H9 (cell line): ENCODE results near the gene A4GNT. TPM values are rescaled to one million over a fixed set of nuclear protein-coding genes. Genes with fewer than 3 reads are reported as not detected.

Source experiments
- DNase-seq: peaks from one replicate; pipeline ENCODE4 v3.0.0-alpha.2; 2017
- H2AFZ ChIP-seq: one replicate; pipeline ENCODE4 v1.6.1; 2013; ENCODE audit warnings: mild to moderate bottlenecking, low read length, control low read depth, moderate library complexity
- H2AK5ac ChIP-seq: 2 replicates; pipeline ENCODE4 v1.6.1; 2013; ENCODE audit warnings: low read length, control low read depth, mixed read lengths; ENCODE audit not compliant: insufficient read length
- H2BK120ac ChIP-seq: one replicate; pipeline ENCODE4 v1.6.1; 2013; ENCODE audit warnings: low read depth, mild to moderate bottlenecking, low read length, control low read depth, inconsistent platforms; ENCODE audit not compliant: poor library complexity, severe bottlenecking
- H2BK12ac ChIP-seq: 2 replicates; pipeline ENCODE4 v1.6.1; 2013; ENCODE audit warnings: low read length, control low read depth, mixed read lengths, low read depth; ENCODE audit not compliant: insufficient read length
- H2BK15ac ChIP-seq: 2 replicates; pipeline ENCODE4 v1.6.1; 2013; ENCODE audit warnings: low read depth, low read length, control low read depth
- H2BK20ac ChIP-seq: one replicate; pipeline ENCODE4 v1.6.1; 2013; ENCODE audit warnings: low read depth, mild to moderate bottlenecking, low read length, control low read depth, inconsistent platforms; ENCODE audit not compliant: poor library complexity, severe bottlenecking
- H2BK5ac ChIP-seq: 2 replicates; pipeline ENCODE4 v1.6.1; 2013; ENCODE audit warnings: low read length, control low read depth, mixed read lengths; ENCODE audit not compliant: insufficient read length
- H3K14ac ChIP-seq: 2 replicates; pipeline ENCODE4 v1.6.1; 2013; ENCODE audit warnings: low read length, control low read depth; ENCODE audit not compliant: insufficient read depth
- H3K18ac ChIP-seq: 2 replicates; pipeline ENCODE4 v1.6.1; 2013; ENCODE audit warnings: low read depth, mild to moderate bottlenecking, mixed read lengths, low read length, control low read depth; ENCODE audit not compliant: insufficient read length
- H3K23ac ChIP-seq: 2 replicates; pipeline ENCODE4 v1.6.1; 2013; ENCODE audit warnings: low read length, control low read depth, mixed read lengths, low read depth; ENCODE audit not compliant: insufficient read length
- H3K23me2 ChIP-seq: 2 replicates; pipeline ENCODE4 v1.6.1; 2013; ENCODE audit warnings: low read depth, mild to moderate bottlenecking, mixed read lengths, low read length, control low read depth; ENCODE audit not compliant: insufficient read length, poor library complexity, severe bottlenecking
- H3K27ac ChIP-seq: 2 replicates; pipeline ENCODE4 v1.5.1; 2013; ENCODE audit warnings: low read length, control low read depth, mixed read lengths, low read depth; ENCODE audit not compliant: insufficient read length
- H3K27me3 ChIP-seq: 2 replicates; pipeline ENCODE4 v1.6.1; 2013; ENCODE audit warnings: low read length, control low read depth, inconsistent platforms; ENCODE audit not compliant: insufficient read depth
- H3K4ac ChIP-seq: 2 replicates; pipeline ENCODE4 v1.6.1; 2013; ENCODE audit warnings: low read depth, mild to moderate bottlenecking, control low read depth, inconsistent platforms, low read length, moderate library complexity
- H3K4me1 ChIP-seq: 2 replicates; pipeline ENCODE4 v1.6.1; 2013; ENCODE audit warnings: low read length, control low read depth, inconsistent platforms; ENCODE audit not compliant: insufficient read depth
- H3K4me2 ChIP-seq: 2 replicates; pipeline ENCODE4 v1.6.1; 2013; ENCODE audit warnings: low read length, control low read depth, mixed read lengths; ENCODE audit not compliant: insufficient read length, insufficient read depth
- H3K56ac ChIP-seq: 2 replicates; pipeline ENCODE4 v1.6.1; 2013; ENCODE audit warnings: low read depth, mild to moderate bottlenecking, mixed read lengths, low read length, control low read depth; ENCODE audit not compliant: insufficient read length
- H3K79me1 ChIP-seq: 2 replicates; pipeline ENCODE4 v1.6.1; 2013; ENCODE audit warnings: low read depth, mild to moderate bottlenecking, moderate library complexity, low read length, control low read depth, inconsistent platforms; ENCODE audit not compliant: insufficient read depth, poor library complexity, severe bottlenecking
- H3K79me2 ChIP-seq: 2 replicates; pipeline ENCODE4 v1.6.1; 2013; ENCODE audit warnings: low read length, control low read depth, inconsistent platforms; ENCODE audit not compliant: insufficient read depth
- H3K9ac ChIP-seq: 2 replicates; pipeline ENCODE4 v1.6.1; 2013; ENCODE audit warnings: low read length, control low read depth, mixed read lengths; ENCODE audit not compliant: insufficient read length; ENCODE audit errors: extremely low read depth
- H3K9me3 ChIP-seq: one replicate; pipeline ENCODE4 v1.6.1; 2013; ENCODE audit warnings: low read depth, low read length, inconsistent platforms; ENCODE audit not compliant: control insufficient read depth
- H3T11ph ChIP-seq: one replicate; pipeline ENCODE4 v1.6.1; 2013; ENCODE audit warnings: mild to moderate bottlenecking, low read length, control low read depth, inconsistent platforms
- H4K20me1 ChIP-seq: one replicate; pipeline ENCODE4 v1.6.1; 2013; ENCODE audit not compliant: control insufficient read depth, insufficient read length, insufficient read depth
- H4K5ac ChIP-seq: 2 replicates; pipeline ENCODE4 v1.6.1; 2013; ENCODE audit warnings: low read depth, mild to moderate bottlenecking, mixed read lengths, low read length, control low read depth; ENCODE audit not compliant: insufficient read length
- H4K8ac ChIP-seq: replicated peaks from 2 replicates; pipeline ENCODE4 v1.6.1; 2013; ENCODE audit warnings: low read length, control low read depth, mixed read lengths, low read depth; ENCODE audit not compliant: insufficient read length
- H4K91ac ChIP-seq: 2 replicates; pipeline ENCODE4 v1.6.1; 2013; ENCODE audit warnings: low read depth, mild to moderate bottlenecking, moderate library complexity, mixed read lengths, low read length, control low read depth; ENCODE audit not compliant: insufficient read length
- H3K27ac Mint-ChIP-seq, 3 experiments: 2 replicates in 2 of 3; 3 replicates in 1 of 3; pipeline ENCODE4 v1.8.0; 2020 to 2021; ENCODE audit warnings: mixed read lengths in 3 of 3, mild to moderate bottlenecking in 1 of 3, moderate library complexity in 1 of 3
- H3K27me3 Mint-ChIP-seq: 2 replicates; pipeline ENCODE4 v1.8.0; 2021; ENCODE audit warnings: low read depth, mild to moderate bottlenecking, moderate library complexity, mixed read lengths
- H3K36me3 Mint-ChIP-seq, 3 experiments: 2 replicates in 2 of 3; 3 replicates in 1 of 3; pipeline ENCODE4 v1.8.0; 2020 to 2021; ENCODE audit warnings: low read depth in 3 of 3, mixed read lengths in 3 of 3; ENCODE audit not compliant: insufficient read depth in 1 of 3
- H3K4me1 Mint-ChIP-seq, 2 experiments: 2 replicates each; pipeline ENCODE4 v1.8.0; 2020; ENCODE audit warnings: mixed read lengths in 2 of 2
- H3K4me3 Mint-ChIP-seq, 2 experiments: 2 replicates in 1 of 2; 3 replicates in 1 of 2; pipeline ENCODE4 v1.8.0; 2020 to 2021; ENCODE audit warnings: mild to moderate bottlenecking in 2 of 2, mixed read lengths in 2 of 2, moderate library complexity in 1 of 2
- H3K9me3 Mint-ChIP-seq, 2 experiments: 2 replicates in 1 of 2; 3 replicates in 1 of 2; pipeline ENCODE4 v1.8.0; 2020; ENCODE audit warnings: mild to moderate bottlenecking in 2 of 2, mixed read lengths in 2 of 2, moderate library complexity in 1 of 2
- CTCF ChIP-seq: fragments of 200-600 bp; sonication (generic); conservative IDR thresholded peaks from 3 replicates; pipeline ENCODE4 v1.8.0; 2021; ENCODE audit warnings: antibody characterized with exemption, mild to moderate bottlenecking
- whole genome bisulfite sequencing: extraction: QIAGEN DNeasy Blood & Tissue Kit; methylation state at CpG from one replicate; pipeline ENCODE4 v1.1.7; 2013; ENCODE audit warnings: missing lambda C conversion rate, low lambda C conversion rate, mixed read lengths; ENCODE audit not compliant: insufficient read length; ENCODE audit errors: extremely low coverage; 5-methylcytosine and 5-hydroxymethylcytosine counted together
- total RNA-seq: library from RNA; stranded (reverse); gene quantifications from 2 replicates; pipeline ENCODE4 v1.2.1, GENCODE V29; 2021

The A4GNT gene
- total RNA-seq, 1 experiment from 2014 or later, result not detected

- H3K9me3 Mint-ChIP-seq, result no peaks in the 10 kb centered on the region
- no peak overlapping the region for H3K27ac ChIP-seq
- no peaks in the 10 kb centered on the region for H3K27me3 Mint-ChIP-seq
- no peak overlapping the region for H2BK12ac ChIP-seq
- H3K4me1 Mint-ChIP-seq, result peaks cover 12 to 18% of the 10 kb centered on the region in 2 experiments; a peak in 3 of 4 replicates
- DNase-seq, result no peak
- H4K5ac ChIP-seq, result no peak overlapping the region
- H3K23me2 ChIP-seq, result no peaks in the 10 kb centered on the region
- no peak overlapping the region for H3K18ac ChIP-seq
- H3K4ac ChIP-seq, result no peak overlapping the region
- no CpG with 5 or more reads among the region's 1 CpG for whole genome bisulfite sequencing
- H4K8ac ChIP-seq, result no peak overlapping the region
- H3K79me1 ChIP-seq, result peaks cover 2% of the 10 kb centered on the region
- no peak overlapping the region for H3K56ac ChIP-seq
- no peak overlapping the region for H4K91ac ChIP-seq
- no peak overlapping the region for H2AK5ac ChIP-seq
- no peak overlapping the region for H2AFZ ChIP-seq
- no peaks in the 10 kb centered on the region for H3K79me2 ChIP-seq
- H3K4me3 Mint-ChIP-seq, result no peak overlapping the region
- no peaks in the 10 kb centered on the region for H3K9me3 ChIP-seq
- no peak overlapping the region for H2BK20ac ChIP-seq
- no peak overlapping the region for H2BK15ac ChIP-seq
- H3T11ph ChIP-seq, result no peak overlapping the region
- TF ChIP-seq CTCF, result no peak
- H3K27ac Mint-ChIP-seq, result no peak overlapping the region
- H3K36me3 Mint-ChIP-seq, result peaks cover 16 to 35% (median 27%) of the 10 kb centered on the region in 3 experiments
- H3K9ac ChIP-seq, result no peak overlapping the region
- no peaks in the 10 kb centered on the region for H3K4me1 ChIP-seq
- H3K23ac ChIP-seq, result no peak overlapping the region
- H3K14ac ChIP-seq, result no peak overlapping the region
- H3K4me2 ChIP-seq, result no peak overlapping the region
- no peak overlapping the region for H2BK120ac ChIP-seq
- H4K20me1 ChIP-seq, result no peaks in the 10 kb centered on the region
- no peaks in the 10 kb centered on the region for H3K27me3 ChIP-seq
- H2BK5ac ChIP-seq, result no peak overlapping the region
Observed at GRCh38 chr3:138105598-138105997, 26.6 kb downstream of the A4GNT start.
